ENCODE results near the gene AP3D1.

The AP3D1 gene

GRCh38 chr19:2062389-2062729 lies 89.0 kb downstream of the AP3D1 start:
- FAIRE-seq (no peak), DNase-seq (ENCODE audit: low spot score) (no peak)

- DNase-seq (ENCODE audit: low spot score) (peak; percentile 96), FAIRE-seq (peak; percentile 82)
Measured at GRCh38 chr19:2061495-2062388, 89.6 kb downstream of the AP3D1 start.

GRCh38 chr19:2060884-2061494 lies 90.4 kb downstream of the AP3D1 start:
- FAIRE-seq (peak; percentile 58), DNase-seq (ENCODE audit: low spot score) (peak; percentile 83)

- peak; percentile 94 for DNase-seq (ENCODE audit: low spot score)
- peak; percentile 80 for FAIRE-seq
Measured at GRCh38 chr19:2059422-2060201, 91.8 kb downstream of the AP3D1 start.

GRCh38 chr19:2058570-2059421 lies 92.6 kb downstream of the AP3D1 start:
- DNase-seq (ENCODE audit: low spot score): no peak
- no peak for FAIRE-seq

GRCh38 chr19:2057484-2058469 lies 93.6 kb downstream of the AP3D1 start:
- FAIRE-seq (no peak), DNase-seq (ENCODE audit: low spot score) (no peak)

GRCh38 chr19:2056837-2057192 lies 94.6 kb downstream of the AP3D1 start:
- FAIRE-seq: no peak
- no peak for DNase-seq (ENCODE audit: low spot score)

GRCh38 chr19:2055931-2056836 lies 95.2 kb downstream of the AP3D1 start:
- peak; percentile 67 for DNase-seq (ENCODE audit: low spot score)
- no peak for FAIRE-seq

- DNase-seq (ENCODE audit: low spot score): no peak
- no peak for FAIRE-seq
Measured at GRCh38 chr19:2054763-2055162, 96.6 kb downstream of the AP3D1 start.

GRCh38 chr19:2053601-2054389 lies 97.6 kb downstream of the AP3D1 start:
- DNase-seq (ENCODE audit: low spot score): no peak
- no peak for FAIRE-seq

GRCh38 chr19:2051773-2052704 lies 99.3 kb downstream of the AP3D1 start:
- FAIRE-seq (no peak), DNase-seq (ENCODE audit: low spot score) (no peak)

- DNase-seq (ENCODE audit: low spot score) (peak; percentile 78), FAIRE-seq (no peak)
Measured at GRCh38 chr19:2050991-2051772, 100.2 kb downstream of the AP3D1 start, which contains the start of gene MKNK2. TSS of gene MKNK2 (minus strand) at chr19:2051244. CDS start at chr19:2050851, 393 bp downstream.
